Activated T-cell treated with anti-CD3 and anti-CD28 coated beads, Interleukin-2, amount 50 U/mL, for 72 hours (primary cell): ENCODE results near the gene GADD45G. TPM values are rescaled to one million over a fixed set of nuclear protein-coding genes. Genes with fewer than 3 reads are reported as not detected.

Source experiments
- ATAC-seq, 2 donors: fragments of 150-1000 bp; cut with Tn5 transposase; replicated peaks in 1 of 2; 2 replicates each; pipeline ENCODE4 v1.10.0; 2021; ENCODE audit warnings: moderate library complexity in 2 of 2, mild to moderate bottlenecking in 1 of 2
- DNase-seq, 2 donors: peaks; one replicate each; pipeline ENCODE4 v3.0.0; 2021 to 2022; ENCODE audit warnings: mixed read lengths in 1 of 2
- H3K27ac Mint-ChIP-seq: one replicate; pipeline ENCODE4 v1.8.0; 2022; ENCODE audit warnings: mild to moderate bottlenecking, moderate library complexity, mixed read lengths
- H3K27me3 Mint-ChIP-seq: one replicate; pipeline ENCODE4 v1.8.0; 2022; ENCODE audit warnings: low read depth, mixed read lengths
- H3K36me3 Mint-ChIP-seq, 2 donors: one replicate each; pipeline ENCODE4 v1.8.0; 2022; ENCODE audit warnings: mixed read lengths in 2 of 2, mild to moderate bottlenecking in 1 of 2; ENCODE audit not compliant: insufficient read depth in 2 of 2
- H3K4me1 Mint-ChIP-seq: one replicate; pipeline ENCODE4 v1.8.0; 2022; ENCODE audit warnings: low read depth, mixed read lengths
- H3K4me3 Mint-ChIP-seq, 2 donors: one replicate each; pipeline ENCODE4 v1.8.0; 2022; ENCODE audit warnings: mild to moderate bottlenecking in 2 of 2, mixed read lengths in 2 of 2, moderate library complexity in 2 of 2
- H3K9me3 Mint-ChIP-seq, 2 donors: one replicate each; pipeline ENCODE4 v1.8.0; 2022; ENCODE audit warnings: mixed read lengths in 2 of 2
- total RNA-seq, 2 donors: library from RNA; stranded (reverse); gene quantifications; one replicate each; pipeline ENCODE4 v1.2.3, GENCODE V29; 2022

GADD45G gene
- total RNA-seq, 2 donors from 2014 or later, result 6.0 TPM

- no peak for ATAC-seq
- DNase-seq, result no peak
- no peak overlapping the region for H3K27ac Mint-ChIP-seq
- no peaks in the 10 kb centered on the region for H3K9me3 Mint-ChIP-seq
- H3K4me1 Mint-ChIP-seq, result peaks cover 17% of the 10 kb centered on the region
- H3K27me3 Mint-ChIP-seq, result peaks cover 52% of the 10 kb centered on the region
- peaks cover 0 to 1% of the 10 kb centered on the region in 2 donors for H3K36me3 Mint-ChIP-seq
- no peak overlapping the region for H3K4me3 Mint-ChIP-seq
These were observed 27.4 kb upstream of the GADD45G start for GRCh38 chr9:89577363-89577762.

GRCh38 chr9:89579741-89580385, 24.9 kb upstream of the GADD45G start:
- ATAC-seq, result peak; percentile 92 to 97
- Mint-ChIP-seq H3K9me3 (peaks cover 5 to 6% of the 10 kb centered on the region in 2 donors), H3K4me1 (peaks cover 12% of the 10 kb centered on the region), H3K27me3 (peaks cover 63% of the 10 kb centered on the region), H3K27ac (no peak overlapping the region), H3K4me3 (peak overlapping the region in 1 of 2 donors; percentile 25), H3K36me3 (peaks cover 6 to 7% of the 10 kb centered on the region in 2 donors)
- DNase-seq, result peak; percentile 45 to 56

- peaks cover 5 to 7% of the 10 kb centered on the region in 2 donors for H3K36me3 Mint-ChIP-seq
- DNase-seq, result no peak
- no peak overlapping the region for H3K4me3 Mint-ChIP-seq
- H3K27ac Mint-ChIP-seq, result no peak overlapping the region
- no peaks in the 10 kb centered on the region for H3K4me1 Mint-ChIP-seq
- ATAC-seq, result no peak
- peaks cover 5 to 6% of the 10 kb centered on the region in 2 donors for H3K9me3 Mint-ChIP-seq
- H3K27me3 Mint-ChIP-seq, result peaks cover 26% of the 10 kb centered on the region
These were observed 18.5 kb upstream of the GADD45G start for GRCh38 chr9:89586311-89586710.

- Mint-ChIP-seq H3K4me1 (no peaks in the 10 kb centered on the region), H3K9me3 (peaks cover 3 to 6% of the 10 kb centered on the region in 2 donors), H3K36me3 (peaks cover 2 to 5% of the 10 kb centered on the region in 2 donors), H3K4me3 (no peak overlapping the region), H3K27ac (no peak overlapping the region), H3K27me3 (peaks cover 10% of the 10 kb centered on the region)
- DNase-seq, result no peak
- no peak for ATAC-seq
These were observed 16.4 kb upstream of the GADD45G start for GRCh38 chr9:89588271-89588879.

GRCh38 chr9:89590415-89590814, 14.4 kb upstream of the GADD45G start:
- no peaks in the 10 kb centered on the region for H3K36me3 Mint-ChIP-seq
- H3K9me3 Mint-ChIP-seq, result no peaks in the 10 kb centered on the region
- DNase-seq (no peak), ATAC-seq (no peak)
- H3K27ac Mint-ChIP-seq, result no peak overlapping the region
- no peaks in the 10 kb centered on the region for H3K4me1 Mint-ChIP-seq
- H3K27me3 Mint-ChIP-seq, result peaks cover 6% of the 10 kb centered on the region
- no peak overlapping the region for H3K4me3 Mint-ChIP-seq

GRCh38 chr9:89591274-89592212, 13.3 kb upstream of the GADD45G start:
- Mint-ChIP-seq H3K36me3 (no peaks in the 10 kb centered on the region), H3K27me3 (peaks cover 6% of the 10 kb centered on the region)
- ATAC-seq, result no peak

GRCh38 chr9:89592213-89592815, 12.5 kb upstream of the GADD45G start:
- ATAC-seq (no peak), DNase-seq (no peak)
- Mint-ChIP-seq H3K27ac (no peak overlapping the region), H3K4me1 (no peaks in the 10 kb centered on the region), H3K4me3 (no peak overlapping the region), H3K9me3 (no peaks in the 10 kb centered on the region), H3K27me3 (peaks cover 6% of the 10 kb centered on the region), H3K36me3 (no peaks in the 10 kb centered on the region)

More at GRCh38 chr9:89591274-89592212, 13.3 kb upstream of the GADD45G start:
- DNase-seq, result no peak
- H3K27ac Mint-ChIP-seq, result no peak overlapping the region
- H3K4me1 Mint-ChIP-seq, result no peaks in the 10 kb centered on the region
- H3K9me3 Mint-ChIP-seq, result no peaks in the 10 kb centered on the region
- no peak overlapping the region for H3K4me3 Mint-ChIP-seq

- H3K4me3 Mint-ChIP-seq, result no peak overlapping the region
- H3K27me3 Mint-ChIP-seq, result peaks cover 6% of the 10 kb centered on the region
- no peaks in the 10 kb centered on the region for H3K4me1 Mint-ChIP-seq
- H3K36me3 Mint-ChIP-seq, result no peaks in the 10 kb centered on the region
- ATAC-seq (no peak), DNase-seq (no peak)
- H3K9me3 Mint-ChIP-seq, result no peaks in the 10 kb centered on the region
- H3K27ac Mint-ChIP-seq, result no peak overlapping the region
These were observed 11.7 kb upstream of the GADD45G start for GRCh38 chr9:89592963-89593726.

GRCh38 chr9:89593727-89594427, 10.9 kb upstream of the GADD45G start:
- Mint-ChIP-seq H3K27me3 (peaks cover 6% of the 10 kb centered on the region), H3K4me1 (no peaks in the 10 kb centered on the region), H3K4me3 (no peak overlapping the region), H3K27ac (no peak overlapping the region), H3K9me3 (no peaks in the 10 kb centered on the region), H3K36me3 (no peaks in the 10 kb centered on the region)
- ATAC-seq (peak; percentile 76 to 79), DNase-seq (peak; percentile 73 to 74)

GRCh38 chr9:89594811-89595550, 9.8 kb upstream of the GADD45G start:
- H3K36me3 Mint-ChIP-seq, result no peaks in the 10 kb centered on the region
- DNase-seq (no peak), ATAC-seq (no peak)
- no peak overlapping the region for H3K4me3 Mint-ChIP-seq
- H3K27me3 Mint-ChIP-seq, result peaks cover 6% of the 10 kb centered on the region
- no peaks in the 10 kb centered on the region for H3K9me3 Mint-ChIP-seq
- H3K27ac Mint-ChIP-seq, result no peak overlapping the region
- H3K4me1 Mint-ChIP-seq, result no peaks in the 10 kb centered on the region

GRCh38 chr9:89595646-89596045, 9.2 kb upstream of the GADD45G start:
- no peaks in the 10 kb centered on the region for H3K36me3 Mint-ChIP-seq
- DNase-seq (no peak), ATAC-seq (no peak)
- no peaks in the 10 kb centered on the region for H3K4me1 Mint-ChIP-seq
- H3K27me3 Mint-ChIP-seq, result peaks cover 6% of the 10 kb centered on the region
- H3K27ac Mint-ChIP-seq, result no peak overlapping the region
- no peaks in the 10 kb centered on the region for H3K9me3 Mint-ChIP-seq
- no peak overlapping the region for H3K4me3 Mint-ChIP-seq
